Sigmoid colon (tissue), 7 donors: ENCODE results near the gene THSD8. TPM values are rescaled to one million over a fixed set of nuclear protein-coding genes. Genes with fewer than 3 reads are reported as not detected.

Source experiments
- DNase-seq: peaks from one replicate; pipeline ENCODE4 v3.0.0-alpha.2; 2019
- H3K27ac ChIP-seq, 4 donors: fragments of 200-600 bp; sonication (generic); one replicate each; pipeline ENCODE4 v1.5.1; 2016 to 2019; ENCODE audit warnings: mild to moderate bottlenecking in 1 of 4
- H3K27me3 ChIP-seq, 3 donors: fragments of 200-600 bp; sonication (generic); one replicate each; pipeline ENCODE4 v1.5.1; 2019; ENCODE audit warnings: mild to moderate bottlenecking in 1 of 3
- H3K36me3 ChIP-seq, 4 donors: fragments of 200-600 bp; sonication (generic); one replicate each; pipeline ENCODE4 v1.5.1; 2016 to 2019
- H3K4me1 ChIP-seq, 4 donors: fragments of 200-600 bp; sonication (generic); one replicate each; pipeline ENCODE4 v1.5.1; 2017 to 2019
- H3K4me3 ChIP-seq, 4 donors: fragments of 200-600 bp; sonication (generic); one replicate each; pipeline ENCODE4 v1.5.1; 2017 to 2019; ENCODE audit warnings: mild to moderate bottlenecking in 2 of 4, moderate library complexity in 1 of 4
- H3K9me3 ChIP-seq, 4 donors: fragments of 200-600 bp in 3 of 4; sonication (generic) in 3 of 4; one replicate each; pipeline versions ENCODE4 v1.5.1 to v1.6.1; 2013 to 2019
- EP300 ChIP-seq, 4 donors: sonication (generic); formaldehyde crosslinking; IDR thresholded peaks; one replicate each; pipeline ENCODE4 v1.6.1; 2017; ENCODE audit warnings: antibody characterized with exemption in 4 of 4
- POLR2A ChIP-seq, 2 donors: fragments of 450-650 bp; IDR thresholded peaks; one replicate each; pipeline ENCODE4 v1.6.1; 2016; ENCODE audit warnings: antibody characterized with exemption in 2 of 2, mild to moderate bottlenecking in 2 of 2, moderate library complexity in 2 of 2
- POLR2AphosphoS5 ChIP-seq, 4 donors: sonication (generic); formaldehyde crosslinking; IDR thresholded peaks; one replicate each; pipeline ENCODE4 v1.6.1; 2017; ENCODE audit warnings: antibody characterized with exemption in 4 of 4
- WGBS, 2 donors: extraction: QIAGEN DNeasy Blood & Tissue Kit; methylation state at CpG; one replicate each; pipeline ENCODE4 v1.1.7; 2013; 5-methylcytosine and 5-hydroxymethylcytosine counted together
- intact Hi-C: fragments of 100-400 bp; cut with DNase I; formaldehyde crosslinking; loops from one replicate; pipeline ENCODE4 v1.15.1; 2023
- polyA plus RNA-seq, 3 donors: library from polyadenylated mRNA; stranded (reverse); fragments of 200-250 nt; gene quantifications; one replicate each; pipeline ENCODE4 v1.2.3, GENCODE V29; 2013
- total RNA-seq, 4 donors: library from RNA; depleted of rRNA; stranded (reverse); fragments of >200 nt; gene quantifications; one replicate each; pipeline ENCODE4 v1.1.0, GENCODE V29; 2016
- TF ChIP-seq, protein P1 (sequence below), 4 experiments: fragments of 450-650 bp in 3 of 4; fragments of 200-600 bp in 1 of 4; IDR thresholded peaks; one replicate each; pipeline ENCODE4 v1.5.1; 2016 to 2019; ENCODE audit warnings: antibody characterized with exemption in 4 of 4, mild to moderate bottlenecking in 3 of 4, moderate library complexity in 2 of 4
- donor health status: healthy with polysubstance abuse.
- donor health status: Bipolar disorder and iron deficiency.
- donor health status: healthy.

THSD8 gene
- total and polyA plus RNA-seq, 7 donors: 2.5 to 2.8 TPM; not detected in 5

- intact Hi-C loops: no loop called here
- no peak for TF ChIP-seq EP300 (IDR thresholded peaks at IDR 0.05)
- TF ChIP-seq POLR2AphosphoS5 (IDR thresholded peaks at IDR 0.05): no peak
- TF ChIP-seq, protein P1, sequence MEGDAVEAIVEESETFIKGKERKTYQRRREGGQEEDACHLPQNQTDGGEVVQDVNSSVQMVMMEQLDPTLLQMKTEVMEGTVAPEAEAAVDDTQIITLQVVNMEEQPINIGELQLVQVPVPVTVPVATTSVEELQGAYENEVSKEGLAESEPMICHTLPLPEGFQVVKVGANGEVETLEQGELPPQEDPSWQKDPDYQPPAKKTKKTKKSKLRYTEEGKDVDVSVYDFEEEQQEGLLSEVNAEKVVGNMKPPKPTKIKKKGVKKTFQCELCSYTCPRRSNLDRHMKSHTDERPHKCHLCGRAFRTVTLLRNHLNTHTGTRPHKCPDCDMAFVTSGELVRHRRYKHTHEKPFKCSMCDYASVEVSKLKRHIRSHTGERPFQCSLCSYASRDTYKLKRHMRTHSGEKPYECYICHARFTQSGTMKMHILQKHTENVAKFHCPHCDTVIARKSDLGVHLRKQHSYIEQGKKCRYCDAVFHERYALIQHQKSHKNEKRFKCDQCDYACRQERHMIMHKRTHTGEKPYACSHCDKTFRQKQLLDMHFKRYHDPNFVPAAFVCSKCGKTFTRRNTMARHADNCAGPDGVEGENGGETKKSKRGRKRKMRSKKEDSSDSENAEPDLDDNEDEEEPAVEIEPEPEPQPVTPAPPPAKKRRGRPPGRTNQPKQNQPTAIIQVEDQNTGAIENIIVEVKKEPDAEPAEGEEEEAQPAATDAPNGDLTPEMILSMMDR (IDR thresholded peaks at IDR 0.05): no peak
- TF ChIP-seq POLR2A (IDR thresholded peaks at IDR 0.05): no peak
- H3K27me3 ChIP-seq: no peaks in the 10 kb centered on the region
- no peak overlapping the region for H3K4me3 ChIP-seq
- no peak for DNase-seq
- H3K27ac ChIP-seq: no peak overlapping the region
- peaks cover 0 to 9% (median 0%) of the 10 kb centered on the region in 4 donors for H3K36me3 ChIP-seq
- H3K9me3 ChIP-seq: no peaks in the 10 kb centered on the region
- peaks cover 0 to 21% (median 7%) of the 10 kb centered on the region in 4 donors for H3K4me1 ChIP-seq
- 97% methylated on average over 13 of the region's 13 CpGs for WGBS, 2 donors
These were observed 30.9 kb upstream of the THSD8 start for GRCh38 chr19:12770922-12771321.

GRCh38 chr19:12772323-12772722 is 29.5 kb upstream of the THSD8 start:
- WGBS, 2 donors: 85 to 88% methylated on average over 4 of the region's 4 CpGs
- Histone ChIP-seq H3K36me3 (peaks cover 0 to 9% (median 0%) of the 10 kb centered on the region in 4 donors), H3K27ac (no peak overlapping the region), H3K4me1 (peaks cover 0 to 17% (median 12%) of the 10 kb centered on the region in 4 donors), H3K4me3 (no peak overlapping the region), H3K9me3 (no peaks in the 10 kb centered on the region), H3K27me3 (no peaks in the 10 kb centered on the region)
- no peak for DNase-seq
- TF ChIP-seq, protein P1 (IDR thresholded peaks at IDR 0.05): no peak
- TF ChIP-seq POLR2AphosphoS5 (IDR thresholded peaks at IDR 0.05) (no peak), EP300 (IDR thresholded peaks at IDR 0.05) (no peak), POLR2A (IDR thresholded peaks at IDR 0.05) (no peak)
- intact Hi-C loops: no loop called here

DNA sequence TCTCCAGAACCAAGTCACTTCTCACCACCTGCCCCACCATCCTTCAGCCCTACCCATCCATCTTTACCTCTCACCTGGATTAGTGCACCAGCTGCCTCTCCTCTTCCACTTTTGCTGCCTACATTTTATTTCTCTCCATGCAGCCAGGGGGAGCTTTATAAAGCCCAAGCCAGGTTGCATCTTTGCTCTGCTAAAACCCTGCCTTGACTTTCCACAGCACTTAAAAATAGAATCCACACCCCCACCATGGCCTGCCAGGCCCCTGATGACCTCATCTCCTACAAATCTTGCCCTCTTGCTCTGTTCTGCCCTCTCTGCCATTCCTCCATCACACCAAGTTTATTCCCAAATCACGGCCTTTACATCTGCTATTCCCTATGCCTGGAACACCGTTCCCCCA is 28.3 kb upstream of the THSD8 start:
- H3K27me3 ChIP-seq: no peaks in the 10 kb centered on the region
- no peak overlapping the region for H3K4me3 ChIP-seq
- TF ChIP-seq POLR2A (IDR thresholded peaks at IDR 0.05) (no peak), EP300 (IDR thresholded peaks at IDR 0.05) (no peak)
- intact Hi-C loops: no loop called here
- 85 to 93% methylated on average over 2 of the region's 2 CpGs for WGBS, 2 donors
- H3K4me1 ChIP-seq: peaks cover 0 to 28% (median 18%) of the 10 kb centered on the region in 4 donors
- no peak for DNase-seq
- H3K27ac ChIP-seq: peak overlapping the region in 1 of 4 donors; percentile 97
- H3K36me3 ChIP-seq: no peaks in the 10 kb centered on the region
- H3K9me3 ChIP-seq: no peaks in the 10 kb centered on the region

DNA sequence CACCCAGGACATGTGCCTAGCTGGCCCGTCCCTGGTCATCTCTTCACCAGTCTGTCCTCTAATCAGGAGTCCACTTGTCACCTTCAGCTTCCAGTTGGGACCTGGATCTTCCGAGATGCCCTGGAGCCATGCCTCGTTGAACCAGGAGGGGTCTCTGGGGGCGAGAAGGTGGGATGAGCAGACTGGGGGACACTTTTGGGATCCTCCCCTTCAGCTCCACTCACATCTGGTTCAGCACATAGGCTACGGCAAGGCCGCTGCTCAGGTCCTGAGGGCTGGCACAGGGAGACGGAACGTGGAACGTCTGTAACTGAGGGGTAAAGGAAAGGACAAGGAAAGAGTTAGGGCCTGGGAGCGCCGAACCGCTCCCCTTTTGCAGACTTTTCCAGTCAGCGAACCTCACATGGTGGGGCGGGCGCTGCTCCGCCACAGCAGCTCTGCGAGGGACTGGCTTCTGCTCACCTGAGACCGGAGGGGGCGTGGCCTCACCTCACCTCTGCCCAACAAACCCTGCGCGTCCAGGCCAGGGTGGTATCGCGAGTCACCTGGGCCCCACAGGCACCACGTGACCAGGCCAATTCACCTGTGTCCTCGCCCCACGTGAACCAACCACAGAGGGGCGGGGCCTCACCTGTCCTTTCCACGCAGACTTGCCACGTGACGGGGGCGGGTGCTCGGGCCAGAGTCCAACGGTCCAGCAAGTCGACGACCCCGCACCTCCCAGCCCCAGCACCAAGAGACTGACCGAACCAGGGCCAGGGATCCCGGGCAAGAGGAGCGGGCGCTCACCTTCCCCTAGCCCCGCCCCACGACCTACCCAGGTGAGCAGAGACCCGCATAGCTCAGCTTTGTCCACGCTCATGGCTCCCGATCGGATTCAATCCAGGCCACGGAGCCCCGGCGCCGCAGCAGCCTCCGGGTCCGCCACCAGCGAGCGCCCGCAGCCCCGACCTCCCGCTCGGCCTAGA is 27.0 kb upstream of the THSD8 start, which contains the start of gene HOOK2:
HOOK2 (minus strand) TSS at position 965 of the 968 bp plus-strand sequence; CDS start at position 862, 103 bp downstream.
- TF ChIP-seq, protein P1 (IDR thresholded peaks at IDR 0.05): no peak
- no peak for TF ChIP-seq POLR2AphosphoS5 (IDR thresholded peaks at IDR 0.05)
- no peak for TF ChIP-seq POLR2A (IDR thresholded peaks at IDR 0.05)
- no peak for TF ChIP-seq EP300 (IDR thresholded peaks at IDR 0.05)
- peak; percentile 86 for DNase-seq
- no peaks in the 10 kb centered on the region for H3K27me3 ChIP-seq
- H3K9me3 ChIP-seq: no peaks in the 10 kb centered on the region
- H3K27ac ChIP-seq: peak within 1 kb of the TSS; percentile 89 to 97 (median 94)
- intact Hi-C loops: no loop called here
- H3K4me1 ChIP-seq: peaks cover 0 to 42% (median 30%) of the 10 kb centered on the region in 4 donors
- H3K36me3 ChIP-seq: no peaks in the 10 kb centered on the region
- WGBS, 2 donors: 8 to 19% methylated on average over 58 of the region's 58 CpGs
- H3K4me3 ChIP-seq: peak within 1 kb of the TSS; percentile 41 to 68 (median 61)
